ENCODE measurements around the gene GREB1.

DNA sequence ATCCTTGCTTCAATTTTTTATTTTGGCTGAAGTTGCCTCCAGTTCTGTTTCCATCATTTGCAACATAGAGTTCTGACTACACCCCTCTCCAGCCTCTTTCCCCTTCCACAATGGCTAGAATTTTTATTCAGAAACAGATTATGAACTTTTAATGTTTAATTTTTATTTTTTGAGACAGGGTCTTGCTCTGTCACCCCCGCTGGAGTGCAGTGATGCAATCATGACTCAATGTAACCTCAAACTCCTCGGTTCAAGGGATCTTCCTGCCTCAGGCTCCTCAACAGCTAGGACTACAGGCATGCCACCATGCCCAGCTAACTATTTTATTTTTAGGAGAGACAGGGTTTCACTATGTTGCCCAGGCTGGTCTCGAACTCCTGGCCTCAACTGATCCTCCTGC, 133.3 kb downstream of the GREB1 start:
- TF ChIP-seq, protein P1, sequence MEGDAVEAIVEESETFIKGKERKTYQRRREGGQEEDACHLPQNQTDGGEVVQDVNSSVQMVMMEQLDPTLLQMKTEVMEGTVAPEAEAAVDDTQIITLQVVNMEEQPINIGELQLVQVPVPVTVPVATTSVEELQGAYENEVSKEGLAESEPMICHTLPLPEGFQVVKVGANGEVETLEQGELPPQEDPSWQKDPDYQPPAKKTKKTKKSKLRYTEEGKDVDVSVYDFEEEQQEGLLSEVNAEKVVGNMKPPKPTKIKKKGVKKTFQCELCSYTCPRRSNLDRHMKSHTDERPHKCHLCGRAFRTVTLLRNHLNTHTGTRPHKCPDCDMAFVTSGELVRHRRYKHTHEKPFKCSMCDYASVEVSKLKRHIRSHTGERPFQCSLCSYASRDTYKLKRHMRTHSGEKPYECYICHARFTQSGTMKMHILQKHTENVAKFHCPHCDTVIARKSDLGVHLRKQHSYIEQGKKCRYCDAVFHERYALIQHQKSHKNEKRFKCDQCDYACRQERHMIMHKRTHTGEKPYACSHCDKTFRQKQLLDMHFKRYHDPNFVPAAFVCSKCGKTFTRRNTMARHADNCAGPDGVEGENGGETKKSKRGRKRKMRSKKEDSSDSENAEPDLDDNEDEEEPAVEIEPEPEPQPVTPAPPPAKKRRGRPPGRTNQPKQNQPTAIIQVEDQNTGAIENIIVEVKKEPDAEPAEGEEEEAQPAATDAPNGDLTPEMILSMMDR (conservative IDR thresholded peaks at IDR 0.05 in 1 of 2, IDR thresholded peaks at IDR 0.05 in 1 of 2; ENCODE audit: extremely low read depth in 1 of 2, insufficient read depth in 1 of 2, low read depth in 1 of 2, low read length in 2 of 2), result no peak
- TF ChIP-seq EZH2 (IDR thresholded peaks at IDR 0.05; ENCODE audit: borderline replicate concordance, low read length), result no peak
